Stimulated activated CD4-positive, alpha-beta T cell treated with anti-CD3 and anti-CD28 coated beads, Interleukin-4, amount 100 ng/mL, for 24 hours (primary cell): ENCODE results near the gene RGS5.
A peak's percentile ranks its signal among the peaks of the same experiment; 100 is the strongest.

Experiments
- DNase-seq: peaks from one replicate; pipeline ENCODE4 v3.0.0-alpha.2; 2020

The RGS5 gene

DNA sequence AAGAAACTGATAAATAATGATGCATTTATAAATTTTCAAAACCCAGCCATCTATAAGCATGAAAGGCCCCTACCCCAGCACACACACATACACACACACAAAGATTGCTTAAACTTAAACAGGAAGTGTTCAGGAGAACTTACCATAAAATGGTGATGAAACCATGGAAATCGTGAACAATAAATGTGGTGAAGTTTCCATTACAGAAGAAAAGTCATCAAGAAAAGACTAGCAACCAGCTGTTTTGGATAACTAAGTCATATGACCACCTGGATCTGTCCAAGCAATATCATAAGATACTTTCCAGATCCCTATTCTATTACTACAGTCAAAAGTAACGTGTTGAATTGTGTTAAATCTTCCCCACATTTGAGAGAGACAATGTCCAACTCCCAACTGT is 24.1 kb downstream of the RGS5 start:
- DNase-seq, result no peak

DNA sequence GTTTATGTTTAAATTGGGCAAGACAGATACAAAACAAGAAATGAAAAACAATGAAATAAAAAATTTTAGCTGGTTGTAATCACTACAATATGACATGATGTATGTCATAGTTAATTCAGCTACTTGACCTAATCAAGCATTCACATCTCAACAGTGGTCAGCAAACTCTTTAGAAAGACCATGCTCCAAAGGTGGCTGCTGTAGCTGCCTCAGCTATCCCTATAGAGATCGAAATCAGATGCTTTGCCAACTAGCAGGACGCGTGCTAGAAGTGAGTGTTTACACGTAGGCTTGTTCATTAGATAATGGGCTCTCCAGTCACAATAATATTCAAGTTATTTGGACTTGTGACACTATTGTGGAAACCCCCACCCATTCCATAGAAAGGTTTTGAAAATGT is 25.9 kb downstream of the RGS5 start:
- DNase-seq, result no peak

DNA sequence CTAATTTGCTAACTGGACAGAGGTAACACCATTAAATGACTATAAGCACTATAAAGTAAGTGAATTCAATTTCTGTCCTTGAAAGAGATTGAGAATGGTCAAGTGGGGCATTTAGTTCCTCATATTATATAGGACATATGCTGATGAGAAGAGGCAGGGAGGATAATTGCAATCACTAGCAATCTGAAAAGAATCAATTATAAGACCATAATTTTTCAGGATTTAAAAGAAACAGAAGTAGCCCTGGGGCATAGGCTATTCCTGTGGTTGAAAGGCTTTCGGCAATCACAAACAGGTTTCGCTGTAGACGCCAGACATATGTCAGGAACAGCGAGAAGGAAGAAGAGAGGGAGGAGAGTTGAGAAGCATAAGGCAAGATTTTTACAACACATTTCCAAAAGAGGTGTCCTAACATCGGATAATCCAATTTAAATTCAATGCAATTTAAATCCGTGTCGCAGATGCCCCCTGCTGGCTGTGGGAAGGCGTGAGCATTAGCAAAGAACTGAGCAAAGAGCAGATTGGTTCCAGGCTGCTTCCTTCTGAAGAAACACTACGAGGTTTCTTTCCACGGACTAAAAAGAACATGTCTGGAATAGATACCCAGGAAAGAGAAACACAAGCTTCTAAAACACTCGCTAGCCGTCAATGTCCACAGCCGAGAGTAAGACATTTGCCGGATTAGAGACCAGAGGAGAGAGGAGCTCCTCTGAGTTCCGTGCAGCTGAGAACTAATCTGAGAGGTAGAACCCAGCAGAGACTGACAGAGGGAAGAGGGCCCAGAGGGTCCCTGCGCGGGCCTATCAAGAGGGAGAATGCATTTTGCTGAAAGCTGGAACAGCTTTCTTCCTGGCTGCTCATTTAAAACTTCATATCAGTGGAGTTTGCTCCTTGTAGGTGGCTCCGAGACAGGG is 27.9 kb downstream of the RGS5 start:
- peak; percentile 30 for DNase-seq

DNA sequence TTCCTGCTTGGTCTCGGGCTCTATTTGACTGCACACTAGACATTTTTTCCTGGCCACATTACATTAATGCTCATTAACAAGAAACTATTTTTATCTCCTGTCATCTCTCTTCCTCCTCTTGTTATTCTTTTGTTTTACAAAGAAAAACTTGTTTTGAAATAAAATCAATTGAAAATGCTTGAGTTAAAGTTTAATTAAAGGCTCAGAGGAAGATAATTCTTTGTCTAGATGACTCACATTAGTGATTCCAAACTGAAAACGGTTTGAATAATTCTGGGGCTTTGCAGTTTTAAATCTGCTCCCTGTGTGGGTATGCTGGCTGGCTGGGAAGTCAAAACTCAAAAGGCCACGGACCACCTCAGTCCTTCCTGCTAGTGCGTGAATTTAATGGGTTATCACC is 29.6 kb downstream of the RGS5 start:
- no peak for DNase-seq

GRCh38 chr1:163172596-163172995 is 30.1 kb downstream of the RGS5 start:
- no peak for DNase-seq

GRCh38 chr1:163171826-163172225 is 30.9 kb downstream of the RGS5 start:
- DNase-seq, result no peak

DNA sequence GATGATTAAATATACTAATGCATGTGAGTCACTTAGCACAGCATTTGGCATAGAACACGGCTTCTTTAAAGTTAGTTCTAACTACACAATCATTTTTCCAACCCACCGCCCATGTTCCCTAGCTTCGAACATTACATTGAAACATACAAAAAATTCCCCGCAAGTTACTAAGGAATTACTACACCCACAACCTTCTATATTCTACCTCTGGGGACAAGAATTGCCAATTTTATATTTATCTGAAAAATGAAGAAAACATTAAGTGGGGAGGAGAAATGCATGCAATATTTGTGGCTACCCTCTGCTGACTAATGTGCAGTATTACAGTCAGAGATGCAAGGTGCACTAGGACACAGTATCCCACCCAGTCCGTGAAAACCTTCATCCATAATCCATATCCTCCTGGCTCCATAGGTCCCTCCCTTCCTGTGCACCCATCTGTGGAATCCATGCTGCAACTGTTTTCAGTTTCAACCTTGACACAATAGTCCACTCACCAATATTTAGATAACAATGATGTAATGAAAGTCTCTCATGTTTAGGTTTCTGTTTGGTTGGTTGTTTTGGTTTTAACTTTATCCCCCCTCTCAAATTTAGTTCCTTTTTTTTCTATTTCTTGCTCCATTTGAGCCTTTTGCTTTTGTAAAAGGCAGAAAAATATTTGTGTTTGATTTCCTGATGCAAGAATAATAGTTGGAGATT is 31.6 kb downstream of the RGS5 start:
- no peak for DNase-seq

- DNase-seq, result no peak
Measured at GRCh38 chr1:163170331-163170730, 32.4 kb downstream of the RGS5 start.

- DNase-seq, result no peak
Measured at GRCh38 chr1:163169553-163169952, 33.2 kb downstream of the RGS5 start.

DNA sequence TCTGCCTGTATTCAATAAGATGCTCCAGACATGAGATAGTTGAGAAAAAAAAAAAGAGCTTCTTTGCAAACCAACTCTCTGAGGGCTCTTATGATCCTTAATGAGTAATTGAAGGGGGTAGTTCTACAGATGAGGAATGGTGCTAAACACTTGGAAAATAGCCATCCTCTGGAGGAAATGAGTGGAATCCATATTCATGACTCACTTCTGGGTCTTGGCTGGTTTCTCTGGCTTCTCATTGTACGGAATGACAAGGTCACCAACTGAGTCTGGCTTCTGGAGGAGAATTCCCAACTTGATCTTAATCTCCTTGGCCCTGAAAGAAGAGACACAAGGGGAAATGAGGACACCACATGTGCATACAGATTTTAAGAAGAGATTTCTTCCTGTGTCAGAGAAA is 34.7 kb downstream of the RGS5 start:
- no peak for DNase-seq

DNA sequence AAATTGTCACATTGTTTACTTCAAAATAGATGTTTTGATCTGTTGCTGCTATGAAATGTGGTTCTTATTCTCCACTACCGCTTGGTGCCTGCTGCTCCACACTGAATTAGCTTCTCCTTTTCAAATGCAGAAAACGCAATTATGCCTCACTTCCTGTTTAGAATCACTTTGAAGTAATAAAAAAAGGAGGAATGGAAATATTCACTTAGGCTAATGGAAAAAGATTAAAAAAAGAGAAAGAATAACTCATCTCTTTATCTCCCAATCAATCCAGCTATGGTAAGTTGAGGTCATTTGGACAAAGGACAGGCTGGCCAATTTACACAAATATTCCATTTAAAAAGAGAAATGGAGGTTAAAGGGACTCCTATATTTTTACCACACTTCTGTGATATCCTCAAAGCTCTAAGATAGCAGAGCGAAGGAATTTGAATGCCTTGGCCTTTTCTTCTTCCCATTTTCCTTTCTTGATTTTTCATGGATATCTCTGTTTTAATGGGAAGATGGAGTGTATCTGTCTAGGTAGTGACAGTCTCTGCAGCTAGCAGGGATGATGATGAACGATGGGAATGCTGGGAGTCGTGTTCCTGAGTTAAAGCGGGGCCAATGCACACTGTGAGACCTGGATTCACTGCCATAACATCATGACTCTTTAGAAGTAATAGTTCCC is 35.7 kb downstream of the RGS5 start:
- DNase-seq, result no peak

DNA sequence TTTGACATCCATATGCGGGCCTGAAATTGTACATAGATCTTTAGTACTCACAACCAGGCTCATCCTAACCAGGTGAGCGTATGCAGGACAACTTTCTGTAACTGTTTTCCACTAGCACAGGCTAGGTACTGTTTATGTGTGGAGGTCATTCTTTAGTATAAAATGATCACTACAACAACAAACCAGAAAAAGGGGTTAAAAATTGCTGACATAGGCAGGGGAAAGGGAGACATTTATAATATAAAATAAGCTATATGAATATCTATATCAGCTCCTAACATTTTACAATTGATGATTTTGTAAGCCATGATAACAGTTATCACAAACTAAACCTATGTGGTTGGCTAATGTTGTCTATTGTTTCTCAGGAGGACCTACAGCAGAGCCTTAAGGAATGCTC is 37.6 kb downstream of the RGS5 start:
- DNase-seq, result no peak

GRCh38 chr1:163163881-163164582 is 38.7 kb downstream of the RGS5 start:
- no peak for DNase-seq

GRCh38 chr1:163163163-163163562 is 39.6 kb downstream of the RGS5 start:
- no peak for DNase-seq

- no peak for DNase-seq
Measured at GRCh38 chr1:163162381-163162914, 40.3 kb downstream of the RGS5 start.

DNA sequence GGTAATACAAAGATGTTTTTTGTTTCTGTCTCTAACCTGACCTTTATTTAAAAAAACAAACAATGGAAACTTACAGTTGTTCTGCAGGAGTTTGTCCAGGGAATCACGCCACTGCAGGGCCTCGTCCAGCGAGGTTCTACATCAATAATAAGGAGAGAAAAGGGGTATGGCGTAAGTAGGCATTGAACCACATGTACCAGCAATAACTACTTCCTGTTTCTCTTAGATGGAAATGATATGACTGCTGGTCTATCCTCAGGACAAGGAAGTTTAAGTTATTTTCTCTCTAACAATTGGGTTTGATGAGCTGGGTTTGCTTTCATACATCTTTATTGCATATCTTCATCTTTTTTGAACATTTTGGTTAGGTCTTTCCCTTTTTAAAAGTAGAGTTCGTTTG is 40.9 kb downstream of the RGS5 start:
- DNase-seq, result no peak

- DNase-seq, result no peak
Measured at GRCh38 chr1:163161337-163161736, 41.4 kb downstream of the RGS5 start.

DNA sequence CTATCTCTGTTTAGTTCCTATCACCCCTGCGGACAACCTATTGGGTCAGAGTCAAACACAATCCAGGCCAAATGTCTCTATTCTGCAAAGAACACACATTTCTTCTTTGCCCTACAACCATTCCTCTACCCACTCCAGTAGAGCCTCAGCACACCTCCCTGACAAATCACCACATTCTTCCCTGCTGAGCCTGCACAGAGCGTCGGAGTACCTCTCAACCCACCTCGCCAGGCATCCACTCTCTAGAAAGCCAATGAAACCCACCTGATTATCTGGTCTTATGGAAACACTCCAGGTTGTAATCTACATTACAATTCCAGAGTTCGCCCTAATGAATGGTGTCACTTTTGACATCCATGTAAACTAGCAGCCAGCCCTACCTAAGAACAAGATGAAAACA is 47.1 kb downstream of the RGS5 start:
- no peak for DNase-seq

DNA sequence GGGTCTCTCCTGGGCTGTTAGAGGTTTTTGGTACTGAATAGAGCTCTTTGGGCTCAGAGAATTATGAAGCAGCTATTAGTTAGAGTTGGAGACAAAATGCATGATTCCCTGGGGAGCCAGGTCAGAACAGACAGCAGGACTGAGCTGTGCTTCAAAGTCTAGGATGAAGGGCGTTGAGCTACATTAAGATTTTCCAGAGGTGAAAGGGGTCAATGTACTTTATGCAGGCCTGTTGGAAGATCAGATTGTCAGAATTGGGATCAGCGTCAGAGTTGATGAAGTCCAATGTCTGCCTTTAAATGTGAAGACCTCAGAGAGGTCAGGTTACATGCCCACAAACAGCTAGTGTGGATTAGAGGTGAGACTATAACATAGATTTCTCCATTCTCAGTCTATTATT is 53.8 kb downstream of the RGS5 start:
- DNase-seq, result no peak

GRCh38 chr1:163147019-163147418 is 55.7 kb downstream of the RGS5 start:
- no peak for DNase-seq

GRCh38 chr1:163145435-163145834 is 57.3 kb downstream of the RGS5 start:
- DNase-seq, result no peak

- no peak for DNase-seq
Measured at GRCh38 chr1:163144418-163144817, 58.3 kb downstream of the RGS5 start.

- DNase-seq, result no peak
Measured at GRCh38 chr1:163142152-163142551, 60.6 kb downstream of the RGS5 start.
